GM23338 (cell line): ENCODE results near the gene DLG2. TPM values are rescaled to one million over a fixed set of nuclear protein-coding genes. Genes with fewer than 3 reads are reported as not detected.

Experiments used
- ATAC-seq: fragments of 200-7000 bp; cut with Tn5 transposase; 3 replicates; pipeline ENCODE4 v1.9.1; 2020
- DNase-seq: peaks from one replicate; pipeline ENCODE4 v3.0.0-alpha.2; 2015; ENCODE audit warnings: low spot score
- H2AFZ ChIP-seq: fragments of 200-600 bp; sonication (generic); 2 replicates; pipeline ENCODE4 v1.8.0; 2016; ENCODE audit warnings: antibody characterized with exemption, mild to moderate bottlenecking, moderate library complexity
- H3F3A ChIP-seq: fragments of 200-600 bp; sonication (generic); replicated peaks from 2 replicates; pipeline ENCODE4 v1.8.0; 2017; ENCODE audit warnings: antibody characterized with exemption, mixed run types, low read depth
- H3K27ac ChIP-seq: fragments of 200-600 bp; sonication (generic); 2 replicates; pipeline ENCODE4 v1.6.1; 2016; ENCODE audit warnings: low read depth
- H3K27me3 ChIP-seq: fragments of 200-600 bp; sonication (generic); 2 replicates; pipeline ENCODE4 v1.8.0; 2016; ENCODE audit warnings: mild to moderate bottlenecking, mixed run types, moderate library complexity; ENCODE audit not compliant: insufficient read depth
- H3K36me3 ChIP-seq: fragments of 200-600 bp; sonication (generic); 2 replicates; pipeline ENCODE4 v1.8.0; 2016; ENCODE audit warnings: mild to moderate bottlenecking; ENCODE audit not compliant: insufficient read depth
- H3K4me1 ChIP-seq: fragments of 200-600 bp; sonication (generic); 2 replicates; pipeline ENCODE4 v1.8.0; 2016; ENCODE audit warnings: mild to moderate bottlenecking, moderate library complexity; ENCODE audit not compliant: insufficient read depth
- H3K4me2 ChIP-seq: fragments of 200-600 bp; sonication (generic); 2 replicates; pipeline ENCODE4 v1.7.1; 2017; ENCODE audit warnings: mixed run types
- H3K4me3 ChIP-seq: fragments of 200-600 bp; sonication (generic); 2 replicates; pipeline ENCODE4 v1.6.1; 2016; ENCODE audit warnings: mixed run types
- H3K79me2 ChIP-seq: fragments of 200-600 bp; sonication (generic); replicated peaks from 2 replicates; pipeline ENCODE4 v1.8.0; 2017; ENCODE audit warnings: mild to moderate bottlenecking; ENCODE audit not compliant: insufficient read depth
- H3K9me2 ChIP-seq: fragments of 200-600 bp; sonication (generic); 2 replicates; pipeline ENCODE4 v1.8.0; 2017; ENCODE audit not compliant: insufficient read depth
- H4K20me1 ChIP-seq: fragments of 200-600 bp; sonication (generic); replicated peaks from 2 replicates; pipeline ENCODE4 v1.8.0; 2017; ENCODE audit warnings: mild to moderate bottlenecking; ENCODE audit not compliant: insufficient read depth
- H3K27ac Mint-ChIP-seq: 2 replicates; pipeline ENCODE4 v1.8.0; 2020; ENCODE audit warnings: inconsistent platforms, mild to moderate bottlenecking, moderate library complexity, mixed read lengths
- H3K27me3 Mint-ChIP-seq: 3 replicates; pipeline ENCODE4 v1.8.0; 2022; ENCODE audit warnings: low read depth, mild to moderate bottlenecking, moderate library complexity, mixed read lengths, inconsistent platforms; ENCODE audit not compliant: insufficient read depth, poor library complexity
- H3K36me3 Mint-ChIP-seq: 3 replicates; pipeline ENCODE4 v1.8.0; 2021; ENCODE audit warnings: low read depth, mild to moderate bottlenecking, inconsistent platforms, moderate library complexity, mixed read lengths
- H3K4me1 Mint-ChIP-seq: 3 replicates; pipeline ENCODE4 v1.8.0; 2020; ENCODE audit warnings: mild to moderate bottlenecking, inconsistent platforms, mixed read lengths
- H3K4me3 Mint-ChIP-seq: 3 replicates; pipeline ENCODE4 v1.8.0; 2021; ENCODE audit warnings: moderate library complexity, mild to moderate bottlenecking, inconsistent platforms, mixed read lengths
- H3K9me3 Mint-ChIP-seq: 3 replicates; pipeline ENCODE4 v1.8.0; 2020; ENCODE audit warnings: moderate library complexity, mild to moderate bottlenecking, inconsistent platforms, mixed read lengths
- EZH2 ChIP-seq: fragments of 200-600 bp; sonication (generic); IDR thresholded peaks from one replicate; pipeline ENCODE4 v1.8.0; 2017; ENCODE audit warnings: antibody characterized with exemption, mild to moderate bottlenecking, low read depth; ENCODE audit not compliant: unreplicated experiment
- JUNB ChIP-seq: IDR thresholded peaks from one replicate; pipeline ENCODE4 v1.6.1; 2016; ENCODE audit warnings: antibody characterized with exemption; ENCODE audit not compliant: unreplicated experiment
- NANOG ChIP-seq: IDR thresholded peaks from 2 replicates; pipeline ENCODE4 v1.6.1; 2016; ENCODE audit warnings: antibody characterized with exemption, borderline replicate concordance
- POLR2AphosphoS5 ChIP-seq: IDR thresholded peaks from 2 replicates; pipeline ENCODE4 v1.6.1; 2016; ENCODE audit warnings: antibody characterized with exemption, low read depth
- STAT1 ChIP-seq: IDR thresholded peaks from one replicate; pipeline ENCODE4 v1.6.1; 2016; ENCODE audit warnings: antibody characterized with exemption; ENCODE audit not compliant: unreplicated experiment
- ZNF114 ChIP-seq: fragments of 250-450 bp; sonication (Bioruptor Pico); IDR thresholded peaks from 2 replicates; pipeline ENCODE4 v1.5.0; 2020; ENCODE audit warnings: mild to moderate bottlenecking, moderate library complexity
- ZNF331 ChIP-seq: fragments of 250-450 bp; sonication (Bioruptor Pico); IDR thresholded peaks from 2 replicates; pipeline ENCODE4 v1.5.0; 2020; ENCODE audit warnings: low read depth, mild to moderate bottlenecking, moderate library complexity
- polyA plus RNA-seq: library from polyadenylated mRNA; unstranded; fragments of >200 nt; fragmentation: Nextera tagmentation; extraction: Ambion mirVana; gene quantifications from 2 replicates; pipeline ENCODE4 v1.2.1, GENCODE V29; 2016
- total RNA-seq: library from RNA; depleted of rRNA; stranded (reverse); fragments of >200 nt; shearing (Covaris generic); gene quantifications from 2 replicates; pipeline ENCODE4 v1.2.3, GENCODE V29; 2014
- TF ChIP-seq, protein P1 (sequence below): IDR thresholded peaks from 2 replicates; pipeline ENCODE4 v1.6.1; 2016; ENCODE audit warnings: antibody characterized with exemption
- TF ChIP-seq, protein P2 (sequence below): IDR thresholded peaks from one replicate; pipeline ENCODE4 v1.6.1; 2018; ENCODE audit warnings: antibody characterized with exemption; ENCODE audit not compliant: unreplicated experiment
- TF ChIP-seq, protein P3 (sequence below): fragments of 250-450 bp; sonication (Bioruptor Pico); IDR thresholded peaks from 2 replicates; pipeline ENCODE4 v1.5.0; 2020; ENCODE audit warnings: mild to moderate bottlenecking, moderate library complexity

DLG2 gene
- total and polyA plus RNA-seq, 2 experiments from 2014 or later, result 19.8 to 21.5 TPM

DNA sequence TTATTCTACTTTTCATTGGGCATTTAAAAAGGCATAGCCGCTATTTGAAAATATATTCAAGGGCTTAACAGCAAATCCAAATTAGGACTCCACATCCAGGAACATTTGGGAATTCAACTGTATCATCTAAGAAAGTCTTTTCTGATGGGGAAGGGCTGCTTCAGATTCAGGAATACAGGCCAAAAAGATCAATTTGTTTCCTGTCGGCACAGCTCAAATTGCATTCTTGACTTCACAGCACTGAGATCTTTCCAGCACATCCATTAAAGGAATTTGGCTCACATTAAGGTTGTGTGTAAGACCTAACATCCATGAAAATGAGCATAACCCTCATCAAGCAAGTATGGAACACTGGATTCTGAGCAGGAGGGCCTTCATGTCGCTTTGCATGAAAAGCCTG, 1171.5 kb downstream of the DLG2 start:
- H3K27ac Mint-ChIP-seq, result no peak overlapping the region
- H4K20me1 ChIP-seq, result no peaks in the 10 kb centered on the region
- H3K27ac ChIP-seq, result no peak overlapping the region
- H3F3A ChIP-seq, result no peaks in the 10 kb centered on the region
- ATAC-seq, result no peak
- no peak overlapping the region for H2AFZ ChIP-seq
- H3K36me3 ChIP-seq, result no peaks in the 10 kb centered on the region
- TF ChIP-seq ZNF114 (no peak), POLR2AphosphoS5 (no peak), JUNB (no peak)
- TF ChIP-seq, protein P1, sequence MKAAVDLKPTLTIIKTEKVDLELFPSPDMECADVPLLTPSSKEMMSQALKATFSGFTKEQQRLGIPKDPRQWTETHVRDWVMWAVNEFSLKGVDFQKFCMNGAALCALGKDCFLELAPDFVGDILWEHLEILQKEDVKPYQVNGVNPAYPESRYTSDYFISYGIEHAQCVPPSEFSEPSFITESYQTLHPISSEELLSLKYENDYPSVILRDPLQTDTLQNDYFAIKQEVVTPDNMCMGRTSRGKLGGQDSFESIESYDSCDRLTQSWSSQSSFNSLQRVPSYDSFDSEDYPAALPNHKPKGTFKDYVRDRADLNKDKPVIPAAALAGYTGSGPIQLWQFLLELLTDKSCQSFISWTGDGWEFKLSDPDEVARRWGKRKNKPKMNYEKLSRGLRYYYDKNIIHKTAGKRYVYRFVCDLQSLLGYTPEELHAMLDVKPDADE, result no peak
- no peaks in the 10 kb centered on the region; the same call in 2 of the 3 replicates for H3K4me1 Mint-ChIP-seq
- H3K27me3 ChIP-seq, result no peaks in the 10 kb centered on the region
- no peaks in the 10 kb centered on the region for H3K9me3 Mint-ChIP-seq
- no peaks in the 10 kb centered on the region for H3K4me1 ChIP-seq
- H3K4me3 ChIP-seq, result no peak overlapping the region
- H3K9me2 ChIP-seq, result no peaks in the 10 kb centered on the region
- no peak for DNase-seq
- no peak overlapping the region for H3K4me2 ChIP-seq
- no peaks in the 10 kb centered on the region for H3K79me2 ChIP-seq
- no peaks in the 10 kb centered on the region for H3K36me3 Mint-ChIP-seq
- H3K27me3 Mint-ChIP-seq, result no peaks in the 10 kb centered on the region
- no peak overlapping the region for H3K4me3 Mint-ChIP-seq

DNA sequence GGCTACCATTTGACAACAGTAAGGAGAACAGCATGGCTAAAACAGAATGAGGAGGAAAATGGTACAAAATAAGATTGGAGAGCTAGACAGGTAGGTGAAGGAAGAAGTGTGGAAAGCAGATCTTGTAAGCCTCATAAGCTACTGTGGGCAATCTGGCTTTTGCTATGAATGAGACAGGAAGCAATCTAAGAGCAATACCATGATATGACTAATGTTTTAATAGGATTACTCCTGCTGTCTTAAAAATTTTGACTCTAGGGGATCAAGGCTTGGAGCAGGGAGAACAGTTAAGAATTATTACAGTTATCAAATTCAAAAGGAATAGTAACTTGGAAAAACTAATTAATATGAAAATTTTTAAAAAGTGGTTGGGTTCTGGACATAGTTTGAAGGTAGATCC, 1174.9 kb downstream of the DLG2 start:
- no peaks in the 10 kb centered on the region for H3K36me3 Mint-ChIP-seq
- TF ChIP-seq, protein P2, sequence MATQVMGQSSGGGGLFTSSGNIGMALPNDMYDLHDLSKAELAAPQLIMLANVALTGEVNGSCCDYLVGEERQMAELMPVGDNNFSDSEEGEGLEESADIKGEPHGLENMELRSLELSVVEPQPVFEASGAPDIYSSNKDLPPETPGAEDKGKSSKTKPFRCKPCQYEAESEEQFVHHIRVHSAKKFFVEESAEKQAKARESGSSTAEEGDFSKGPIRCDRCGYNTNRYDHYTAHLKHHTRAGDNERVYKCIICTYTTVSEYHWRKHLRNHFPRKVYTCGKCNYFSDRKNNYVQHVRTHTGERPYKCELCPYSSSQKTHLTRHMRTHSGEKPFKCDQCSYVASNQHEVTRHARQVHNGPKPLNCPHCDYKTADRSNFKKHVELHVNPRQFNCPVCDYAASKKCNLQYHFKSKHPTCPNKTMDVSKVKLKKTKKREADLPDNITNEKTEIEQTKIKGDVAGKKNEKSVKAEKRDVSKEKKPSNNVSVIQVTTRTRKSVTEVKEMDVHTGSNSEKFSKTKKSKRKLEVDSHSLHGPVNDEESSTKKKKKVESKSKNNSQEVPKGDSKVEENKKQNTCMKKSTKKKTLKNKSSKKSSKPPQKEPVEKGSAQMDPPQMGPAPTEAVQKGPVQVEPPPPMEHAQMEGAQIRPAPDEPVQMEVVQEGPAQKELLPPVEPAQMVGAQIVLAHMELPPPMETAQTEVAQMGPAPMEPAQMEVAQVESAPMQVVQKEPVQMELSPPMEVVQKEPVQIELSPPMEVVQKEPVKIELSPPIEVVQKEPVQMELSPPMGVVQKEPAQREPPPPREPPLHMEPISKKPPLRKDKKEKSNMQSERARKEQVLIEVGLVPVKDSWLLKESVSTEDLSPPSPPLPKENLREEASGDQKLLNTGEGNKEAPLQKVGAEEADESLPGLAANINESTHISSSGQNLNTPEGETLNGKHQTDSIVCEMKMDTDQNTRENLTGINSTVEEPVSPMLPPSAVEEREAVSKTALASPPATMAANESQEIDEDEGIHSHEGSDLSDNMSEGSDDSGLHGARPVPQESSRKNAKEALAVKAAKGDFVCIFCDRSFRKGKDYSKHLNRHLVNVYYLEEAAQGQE, result no peak
- TF ChIP-seq, protein P3, sequence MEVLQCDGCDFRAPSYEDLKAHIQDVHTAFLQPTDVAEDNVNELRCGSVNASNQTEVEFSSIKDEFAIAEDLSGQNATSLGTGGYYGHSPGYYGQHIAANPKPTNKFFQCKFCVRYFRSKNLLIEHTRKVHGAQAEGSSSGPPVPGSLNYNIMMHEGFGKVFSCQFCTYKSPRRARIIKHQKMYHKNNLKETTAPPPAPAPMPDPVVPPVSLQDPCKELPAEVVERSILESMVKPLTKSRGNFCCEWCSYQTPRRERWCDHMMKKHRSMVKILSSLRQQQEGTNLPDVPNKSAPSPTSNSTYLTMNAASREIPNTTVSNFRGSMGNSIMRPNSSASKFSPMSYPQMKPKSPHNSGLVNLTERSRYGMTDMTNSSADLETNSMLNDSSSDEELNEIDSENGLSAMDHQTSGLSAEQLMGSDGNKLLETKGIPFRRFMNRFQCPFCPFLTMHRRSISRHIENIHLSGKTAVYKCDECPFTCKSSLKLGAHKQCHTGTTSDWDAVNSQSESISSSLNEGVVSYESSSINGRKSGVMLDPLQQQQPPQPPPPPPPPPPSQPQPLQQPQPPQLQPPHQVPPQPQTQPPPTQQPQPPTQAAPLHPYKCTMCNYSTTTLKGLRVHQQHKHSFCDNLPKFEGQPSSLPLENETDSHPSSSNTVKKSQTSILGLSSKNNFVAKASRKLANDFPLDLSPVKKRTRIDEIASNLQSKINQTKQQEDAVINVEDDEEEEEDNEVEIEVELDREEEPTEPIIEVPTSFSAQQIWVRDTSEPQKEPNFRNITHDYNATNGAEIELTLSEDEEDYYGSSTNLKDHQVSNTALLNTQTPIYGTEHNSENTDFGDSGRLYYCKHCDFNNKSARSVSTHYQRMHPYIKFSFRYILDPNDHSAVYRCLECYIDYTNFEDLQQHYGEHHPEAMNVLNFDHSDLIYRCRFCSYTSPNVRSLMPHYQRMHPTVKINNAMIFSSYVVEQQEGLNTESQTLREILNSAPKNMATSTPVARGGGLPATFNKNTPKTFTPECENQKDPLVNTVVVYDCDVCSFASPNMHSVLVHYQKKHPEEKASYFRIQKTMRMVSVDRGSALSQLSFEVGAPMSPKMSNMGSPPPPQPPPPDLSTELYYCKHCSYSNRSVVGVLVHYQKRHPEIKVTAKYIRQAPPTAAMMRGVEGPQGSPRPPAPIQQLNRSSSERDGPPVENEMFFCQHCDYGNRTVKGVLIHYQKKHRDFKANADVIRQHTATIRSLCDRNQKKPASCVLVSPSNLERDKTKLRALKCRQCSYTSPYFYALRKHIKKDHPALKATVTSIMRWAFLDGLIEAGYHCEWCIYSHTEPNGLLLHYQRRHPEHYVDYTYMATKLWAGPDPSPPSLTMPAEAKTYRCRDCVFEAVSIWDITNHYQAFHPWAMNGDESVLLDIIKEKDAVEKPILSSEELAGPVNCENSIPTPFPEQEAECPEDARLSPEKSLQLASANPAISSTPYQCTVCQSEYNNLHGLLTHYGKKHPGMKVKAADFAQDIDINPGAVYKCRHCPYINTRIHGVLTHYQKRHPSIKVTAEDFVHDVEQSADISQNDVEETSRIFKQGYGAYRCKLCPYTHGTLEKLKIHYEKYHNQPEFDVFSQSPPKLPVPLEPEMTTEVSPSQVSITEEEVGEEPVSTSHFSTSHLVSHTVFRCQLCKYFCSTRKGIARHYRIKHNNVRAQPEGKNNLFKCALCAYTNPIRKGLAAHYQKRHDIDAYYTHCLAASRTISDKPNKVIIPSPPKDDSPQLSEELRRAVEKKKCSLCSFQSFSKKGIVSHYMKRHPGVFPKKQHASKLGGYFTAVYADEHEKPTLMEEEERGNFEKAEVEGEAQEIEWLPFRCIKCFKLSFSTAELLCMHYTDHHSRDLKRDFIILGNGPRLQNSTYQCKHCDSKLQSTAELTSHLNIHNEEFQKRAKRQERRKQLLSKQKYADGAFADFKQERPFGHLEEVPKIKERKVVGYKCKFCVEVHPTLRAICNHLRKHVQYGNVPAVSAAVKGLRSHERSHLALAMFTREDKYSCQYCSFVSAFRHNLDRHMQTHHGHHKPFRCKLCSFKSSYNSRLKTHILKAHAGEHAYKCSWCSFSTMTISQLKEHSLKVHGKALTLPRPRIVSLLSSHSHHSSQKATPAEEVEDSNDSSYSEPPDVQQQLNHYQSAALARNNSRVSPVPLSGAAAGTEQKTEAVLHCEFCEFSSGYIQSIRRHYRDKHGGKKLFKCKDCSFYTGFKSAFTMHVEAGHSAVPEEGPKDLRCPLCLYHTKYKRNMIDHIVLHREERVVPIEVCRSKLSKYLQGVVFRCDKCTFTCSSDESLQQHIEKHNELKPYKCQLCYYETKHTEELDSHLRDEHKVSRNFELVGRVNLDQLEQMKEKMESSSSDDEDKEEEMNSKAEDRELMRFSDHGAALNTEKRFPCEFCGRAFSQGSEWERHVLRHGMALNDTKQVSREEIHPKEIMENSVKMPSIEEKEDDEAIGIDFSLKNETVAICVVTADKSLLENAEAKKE (CRISPR knock-in tag), result no peak
- TF ChIP-seq POLR2AphosphoS5 (no peak), ZNF331 (CRISPR knock-in tag) (no peak), JUNB (no peak), NANOG (no peak), STAT1 (no peak), EZH2 (no peak)
- TF ChIP-seq, protein P1, result no peak

More for the DNA sequence above, 1174.9 kb downstream of the DLG2 start:
- no peaks in the 10 kb centered on the region; the same call in 2 of the 3 replicates for H3K4me1 Mint-ChIP-seq
- Histone ChIP-seq H4K20me1 (no peaks in the 10 kb centered on the region), H3K79me2 (no peaks in the 10 kb centered on the region), H2AFZ (no peak overlapping the region), H3K36me3 (no peaks in the 10 kb centered on the region), H3K4me1 (no peaks in the 10 kb centered on the region), H3K27me3 (no peaks in the 10 kb centered on the region), H3F3A (no peaks in the 10 kb centered on the region), H3K4me2 (no peak overlapping the region), H3K9me2 (no peaks in the 10 kb centered on the region), H3K4me3 (no peak overlapping the region), H3K27ac (no peak overlapping the region)
- no peak overlapping the region for H3K4me3 Mint-ChIP-seq
- no peak overlapping the region for H3K27ac Mint-ChIP-seq
- no peak for ATAC-seq
- no peak for DNase-seq
- no peaks in the 10 kb centered on the region for H3K9me3 Mint-ChIP-seq
- H3K27me3 Mint-ChIP-seq, result no peaks in the 10 kb centered on the region
